Mesenchymal stem cell (in vitro differentiated cells and primary cell): ENCODE results near the gene RRAS2.

Source experiments
- DNase-seq: peaks from one replicate; pipeline ENCODE4 v3.0.0-alpha.2; 2013
- H2AFZ ChIP-seq: one replicate; pipeline ENCODE4 v1.6.1; 2013; ENCODE audit warnings: low read depth, mild to moderate bottlenecking, control low read depth, inconsistent platforms, low read length, moderate library complexity
- H2AK5ac ChIP-seq: 2 replicates; pipeline ENCODE4 v1.6.1; 2013; ENCODE audit warnings: low read length, moderate library complexity, mild to moderate bottlenecking, inconsistent platforms; ENCODE audit not compliant: severe bottlenecking
- H2BK120ac ChIP-seq: one replicate; pipeline ENCODE4 v1.6.1; 2013; ENCODE audit warnings: low read depth, mild to moderate bottlenecking, inconsistent platforms, low read length, moderate library complexity
- H2BK12ac ChIP-seq, 2 experiments: one replicate each; pipeline ENCODE4 v1.6.1; 2013; ENCODE audit warnings: inconsistent platforms in 2 of 2, low read length in 2 of 2, mild to moderate bottlenecking in 2 of 2, moderate library complexity in 2 of 2, control low read depth in 1 of 2
- H2BK15ac ChIP-seq: one replicate; pipeline ENCODE4 v1.6.1; 2013; ENCODE audit warnings: mild to moderate bottlenecking, low read depth, inconsistent platforms; ENCODE audit not compliant: poor library complexity, severe bottlenecking
- H2BK5ac ChIP-seq: 2 replicates; pipeline ENCODE4 v1.6.1; 2013; ENCODE audit warnings: low read depth, mild to moderate bottlenecking, low read length, control low read depth, inconsistent platforms; ENCODE audit not compliant: poor library complexity, severe bottlenecking
- H3K14ac ChIP-seq, 2 experiments: one replicate each; pipeline ENCODE4 v1.6.1; 2013; ENCODE audit warnings: inconsistent platforms in 2 of 2, low read length in 2 of 2, control low read depth in 1 of 2, mild to moderate bottlenecking in 1 of 2, moderate library complexity in 1 of 2
- H3K18ac ChIP-seq, 2 experiments: one replicate each; pipeline ENCODE4 v1.6.1; 2013; ENCODE audit warnings: inconsistent platforms in 2 of 2, low read length in 2 of 2, control low read depth in 1 of 2, low read depth in 1 of 2, mild to moderate bottlenecking in 1 of 2
- H3K23ac ChIP-seq, 2 experiments: one replicate each; pipeline ENCODE4 v1.6.1; 2013; ENCODE audit warnings: inconsistent platforms in 2 of 2, low read length in 2 of 2, mild to moderate bottlenecking in 2 of 2, moderate library complexity in 2 of 2, control low read depth in 1 of 2
- H3K27ac ChIP-seq: 2 replicates; pipeline ENCODE4 v1.5.1; 2013; ENCODE audit warnings: mild to moderate bottlenecking, moderate library complexity, low read length, control low read depth, inconsistent platforms; ENCODE audit not compliant: poor library complexity, severe bottlenecking
- H3K27me3 ChIP-seq, 2 experiments: 2 replicates each; pipeline versions ENCODE4 v1.6.1 to v1.7.0; 2013; ENCODE audit warnings: low read length in 2 of 2, mild to moderate bottlenecking in 2 of 2, moderate library complexity in 2 of 2, control low read depth in 1 of 2, inconsistent platforms in 1 of 2; ENCODE audit not compliant: control insufficient read depth in 1 of 2, insufficient read depth in 1 of 2
- H3K36me3 ChIP-seq, 2 experiments: 2 replicates each; pipeline versions ENCODE4 v1.6.1 to v1.7.0; 2013; ENCODE audit warnings: low read length in 2 of 2, control low read depth in 1 of 2, inconsistent platforms in 1 of 2, low read depth in 1 of 2, mild to moderate bottlenecking in 1 of 2; ENCODE audit not compliant: insufficient read depth in 2 of 2, control insufficient read depth in 1 of 2
- H3K4ac ChIP-seq, 2 experiments: one replicate each; pipeline ENCODE4 v1.6.1; 2013; ENCODE audit warnings: inconsistent platforms in 2 of 2, low read length in 2 of 2, mild to moderate bottlenecking in 2 of 2, moderate library complexity in 2 of 2, control low read depth in 1 of 2, low read depth in 1 of 2
- H3K4me1 ChIP-seq: 2 replicates; pipeline ENCODE4 v1.6.1; 2013; ENCODE audit warnings: low read depth, low read length, control low read depth; ENCODE audit not compliant: control insufficient read depth, insufficient read depth
- H3K4me2 ChIP-seq: 2 replicates; pipeline ENCODE4 v1.6.1; 2013; ENCODE audit warnings: low read length, mild to moderate bottlenecking, inconsistent platforms; ENCODE audit not compliant: poor library complexity, severe bottlenecking
- H3K4me3 ChIP-seq, 2 experiments: 2 replicates each; pipeline versions ENCODE4 v1.5.1 to v1.7.0; 2013; ENCODE audit warnings: low read length in 2 of 2, mild to moderate bottlenecking in 2 of 2, control low read depth in 1 of 2, low read depth in 1 of 2; ENCODE audit not compliant: insufficient read depth in 1 of 2
- H3K79me1 ChIP-seq: replicated peaks from 2 replicates; pipeline ENCODE4 v1.6.1; 2013; ENCODE audit warnings: mild to moderate bottlenecking, control low read depth, low read length, inconsistent platforms; ENCODE audit not compliant: poor library complexity, severe bottlenecking
- H3K9ac ChIP-seq: 2 replicates; pipeline ENCODE4 v1.7.0; 2013; ENCODE audit warnings: mild to moderate bottlenecking, low read length, moderate library complexity
- H3K9me3 ChIP-seq: 2 replicates; pipeline ENCODE4 v1.7.0; 2013; ENCODE audit warnings: mild to moderate bottlenecking, low read length; ENCODE audit not compliant: control insufficient read depth
- H4K8ac ChIP-seq: one replicate; pipeline ENCODE4 v1.6.1; 2013; ENCODE audit warnings: inconsistent platforms, mild to moderate bottlenecking, low read length, moderate library complexity
- H4K91ac ChIP-seq: one replicate; pipeline ENCODE4 v1.6.1; 2013; ENCODE audit warnings: mild to moderate bottlenecking, low read length, inconsistent platforms
- WGBS: methylation state at CpG from one replicate; pipeline ENCODE4 v1.1.7; 2013; ENCODE audit warnings: mixed read lengths; 5-methylcytosine and 5-hydroxymethylcytosine counted together

RRAS2 gene

DNA sequence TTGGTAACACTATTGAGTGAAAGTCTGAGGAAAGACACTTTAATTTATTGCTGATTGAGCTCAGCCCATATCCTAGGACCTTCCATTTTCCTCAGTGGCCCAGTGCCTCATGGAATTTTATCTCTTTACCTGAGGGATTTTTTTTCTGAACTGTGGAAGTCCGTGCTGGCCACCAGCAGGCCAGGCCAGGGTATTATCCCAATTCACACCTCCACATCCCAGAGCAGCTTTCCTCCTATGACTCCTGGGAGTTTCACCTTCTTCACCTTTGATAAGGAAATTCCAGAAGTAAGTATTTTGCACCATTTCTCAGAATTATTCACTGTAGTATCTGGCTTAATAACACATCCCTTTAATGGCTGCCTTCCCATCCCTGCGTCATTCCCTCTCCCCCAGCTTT lies 13.0 kb upstream of the RRAS2 start:
- Histone ChIP-seq H3K14ac (no peak overlapping the region), H2BK120ac (no peak overlapping the region), H3K4me1 (peaks cover 1% of the 10 kb centered on the region), H3K4me2 (no peak overlapping the region), H2AFZ (no peak overlapping the region), H3K9ac (no peak overlapping the region), H4K91ac (no peak overlapping the region), H4K8ac (no peak overlapping the region), H2BK5ac (no peak overlapping the region), H3K9me3 (no peaks in the 10 kb centered on the region), H3K23ac (no peak overlapping the region), H2BK12ac (no peak overlapping the region), H3K4me3 (no peak overlapping the region), H2AK5ac (no peak overlapping the region), H3K79me1 (no peaks in the 10 kb centered on the region), H3K27ac (no peak overlapping the region), H2BK15ac (no peak overlapping the region), H3K27me3 (no peaks in the 10 kb centered on the region), H3K18ac (no peak overlapping the region), H3K36me3 (no peaks in the 10 kb centered on the region), H3K4ac (no peak overlapping the region)
- whole genome bisulfite sequencing: 97% methylated on average over 2 of the region's 2 CpGs
- DNase-seq: no peak

DNA sequence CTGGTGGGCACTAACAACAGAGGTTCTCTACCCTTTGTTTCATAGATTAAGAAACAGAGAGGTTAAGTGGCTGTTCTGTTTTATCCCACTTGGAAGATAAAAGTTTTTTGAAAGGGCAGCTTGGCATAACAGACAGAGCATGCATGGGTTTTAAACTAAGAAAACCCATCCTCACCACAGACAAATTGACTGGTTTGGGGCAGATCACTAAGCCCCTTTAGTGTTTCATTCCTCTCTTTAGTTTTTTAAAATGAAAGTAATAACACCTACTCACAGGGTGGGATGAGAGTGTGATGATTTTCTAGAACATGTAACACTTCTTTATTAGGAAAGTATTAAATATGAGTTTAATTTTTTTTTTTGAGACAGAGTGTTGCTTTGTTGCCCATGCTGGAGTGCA lies 12.3 kb upstream of the RRAS2 start:
- Histone ChIP-seq H3K23ac (no peak overlapping the region), H3K4me2 (no peak overlapping the region), H3K18ac (no peak overlapping the region), H3K4ac (no peak overlapping the region), H3K9me3 (no peaks in the 10 kb centered on the region), H3K9ac (no peak overlapping the region), H3K4me3 (no peak overlapping the region), H2BK5ac (no peak overlapping the region), H2BK12ac (no peak overlapping the region), H4K8ac (no peak overlapping the region), H3K27ac (no peak overlapping the region), H3K14ac (no peak overlapping the region), H2AK5ac (no peak overlapping the region), H3K79me1 (no peaks in the 10 kb centered on the region), H3K27me3 (no peaks in the 10 kb centered on the region), H3K4me1 (peaks cover 1% of the 10 kb centered on the region), H2BK15ac (no peak overlapping the region), H4K91ac (no peak overlapping the region), H2BK120ac (no peak overlapping the region), H2AFZ (no peak overlapping the region), H3K36me3 (no peaks in the 10 kb centered on the region)
- no peak for DNase-seq

DNA sequence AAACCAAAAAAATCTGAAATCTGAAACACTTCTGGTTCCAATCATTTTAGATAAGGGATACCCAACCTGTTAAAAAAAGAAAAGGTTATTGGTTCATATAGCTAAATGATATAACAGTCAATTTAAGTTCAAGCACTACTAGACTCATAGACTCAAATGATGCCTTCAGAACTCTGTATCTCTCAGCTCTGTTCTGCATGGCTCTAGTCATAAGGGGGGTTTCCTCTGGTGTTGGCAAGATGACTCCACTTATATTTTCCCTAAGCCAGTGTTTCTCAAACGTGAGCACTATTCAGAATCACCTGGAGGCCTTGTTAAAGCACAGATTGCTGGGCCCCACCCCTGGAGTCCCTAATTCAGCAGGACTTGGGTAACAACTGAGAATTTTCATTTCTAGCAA lies 11.5 kb upstream of the RRAS2 start:
- no peaks in the 10 kb centered on the region for H3K9me3 ChIP-seq

DNA sequence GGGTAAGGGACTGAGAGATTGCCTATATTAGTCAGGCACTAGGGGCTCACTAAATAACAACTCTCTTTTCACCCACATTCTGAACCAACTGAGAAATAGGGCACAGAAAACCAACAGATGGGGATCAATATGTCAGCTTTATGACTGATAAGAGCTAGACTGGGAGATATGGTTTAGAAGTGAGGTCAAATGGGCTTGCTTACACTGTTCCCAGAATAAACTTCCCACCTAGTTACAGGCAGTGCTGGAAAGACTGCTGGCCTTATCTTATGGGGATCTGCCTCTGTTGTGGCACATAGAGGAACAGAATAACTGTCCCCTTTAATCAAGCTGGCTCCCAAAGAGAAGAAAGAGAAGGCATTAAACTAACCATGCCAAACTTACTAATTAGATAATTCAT lies 10.6 kb upstream of the RRAS2 start:
- H3K27ac ChIP-seq: no peak overlapping the region
- H3K14ac ChIP-seq: no peak overlapping the region
- no peak overlapping the region for H2BK120ac ChIP-seq
- peak overlapping the region; percentile 21 for H2AK5ac ChIP-seq
- no peak overlapping the region for H2AFZ ChIP-seq
- H3K9ac ChIP-seq: no peak overlapping the region
- no peak overlapping the region for H3K4me2 ChIP-seq
- H3K79me1 ChIP-seq: peaks cover 1% of the 10 kb centered on the region
- no peak overlapping the region for H2BK5ac ChIP-seq
- no peak overlapping the region for H4K91ac ChIP-seq
- H4K8ac ChIP-seq: no peak overlapping the region
- H3K36me3 ChIP-seq: no peaks in the 10 kb centered on the region
- H3K4ac ChIP-seq: no peak overlapping the region
- no peak for DNase-seq
- H3K4me1 ChIP-seq: peaks cover 1% of the 10 kb centered on the region
- H2BK12ac ChIP-seq: no peak overlapping the region
- no peak overlapping the region for H3K18ac ChIP-seq
- no peak overlapping the region for H3K4me3 ChIP-seq
- H3K23ac ChIP-seq: no peak overlapping the region
- H2BK15ac ChIP-seq: no peak overlapping the region
- H3K27me3 ChIP-seq: no peaks in the 10 kb centered on the region
- no peaks in the 10 kb centered on the region for H3K9me3 ChIP-seq

More for the DNA sequence above, 11.5 kb upstream of the RRAS2 start:
- no peaks in the 10 kb centered on the region for H3K27me3 ChIP-seq
- H2BK120ac ChIP-seq: no peak overlapping the region
- no peak overlapping the region for H2BK5ac ChIP-seq
- no peak overlapping the region for H3K23ac ChIP-seq
- H3K9ac ChIP-seq: no peak overlapping the region
- peak overlapping the region; percentile 27 for H2AK5ac ChIP-seq
- H4K8ac ChIP-seq: no peak overlapping the region
- no peak overlapping the region for H2AFZ ChIP-seq
- H3K79me1 ChIP-seq: peaks cover 1% of the 10 kb centered on the region
- no peak overlapping the region for H3K14ac ChIP-seq
- no peak for DNase-seq
- H3K36me3 ChIP-seq: no peaks in the 10 kb centered on the region
- H3K4me3 ChIP-seq: no peak overlapping the region
- WGBS: 36% methylated on average over 1 of the region's 1 CpG
- no peak overlapping the region for H3K4ac ChIP-seq
- no peak overlapping the region for H2BK15ac ChIP-seq
- H3K4me1 ChIP-seq: peaks cover 1% of the 10 kb centered on the region
- H3K18ac ChIP-seq: no peak overlapping the region
- H3K27ac ChIP-seq: no peak overlapping the region
- no peak overlapping the region for H3K4me2 ChIP-seq
- H2BK12ac ChIP-seq: no peak overlapping the region
- H4K91ac ChIP-seq: no peak overlapping the region
